Measurements from ENCODE around the gene NECTIN2.

The NECTIN2 gene

GRCh38 chr19:44845612-44846454 is at the start of gene NECTIN2:
TSS of gene NECTIN2 (plus strand) at chr19:44846297. CDS start at chr19:44846526, 229 bp downstream.
- Mint-ChIP-seq H3K27me3 (peaks cover 62% of the 10 kb centered on the region), H3K36me3 (no peaks in the 10 kb centered on the region), H3K9me3 (no peaks in the 10 kb centered on the region), H3K4me3 (peak within 1 kb of the TSS; percentile 72), H3K27ac (peak within 1 kb of the TSS; percentile 26), H3K4me1 (peaks cover 25% of the 10 kb centered on the region)
- peak; percentile 84 for DNase-seq
- CTCF ChIA-PET = interaction anchor here (0.6 to 1.8 kb wide), 9 partner anchors 16 to 188 kb away, joined by 3 to 9 read pairs (median 3); no protein-coding TSS in a partner anchor

- Mint-ChIP-seq H3K4me1 (peaks cover 34% of the 10 kb centered on the region), H3K9me3 (no peaks in the 10 kb centered on the region), H3K27ac (peak overlapping the region; percentile 56), H3K4me3 (no peak overlapping the region), H3K27me3 (peaks cover 15% of the 10 kb centered on the region), H3K36me3 (no peaks in the 10 kb centered on the region)
- CTCF ChIA-PET = interaction anchor here (1.3 to 1.6 kb wide), 2 partner anchors 10 to 12 kb away, joined by 3 to 6 read pairs; no protein-coding TSS in a partner anchor
- peak; percentile 34 for DNase-seq
Measured at GRCh38 chr19:44796701-44797115, 49.4 kb upstream of the NECTIN2 start.

- CTCF ChIA-PET = interaction anchor here (2.2 kb wide), 2 partner anchors 15 to 76 kb away, joined by 6 to 17 read pairs; no protein-coding TSS in a partner anchor
- no peaks in the 10 kb centered on the region for H3K9me3 Mint-ChIP-seq
- H3K27ac Mint-ChIP-seq = no peak overlapping the region
- DNase-seq = no peak
- peaks cover 20% of the 10 kb centered on the region for H3K27me3 Mint-ChIP-seq
- no peaks in the 10 kb centered on the region for H3K36me3 Mint-ChIP-seq
- no peak overlapping the region for H3K4me3 Mint-ChIP-seq
- peaks cover 34% of the 10 kb centered on the region for H3K4me1 Mint-ChIP-seq
Measured at GRCh38 chr19:44799627-44800346, 46.3 kb upstream of the NECTIN2 start.

- CTCF ChIA-PET = no interaction called here
- H3K36me3 Mint-ChIP-seq = no peaks in the 10 kb centered on the region
- peaks cover 34% of the 10 kb centered on the region for H3K4me1 Mint-ChIP-seq
- H3K27ac Mint-ChIP-seq = no peak overlapping the region
- peak; percentile 93 for DNase-seq
- peaks cover 20% of the 10 kb centered on the region for H3K27me3 Mint-ChIP-seq
- H3K9me3 Mint-ChIP-seq = no peaks in the 10 kb centered on the region
- H3K4me3 Mint-ChIP-seq = no peak overlapping the region
Measured at GRCh38 chr19:44800461-44800860, 45.6 kb upstream of the NECTIN2 start.

- no peak for DNase-seq
- Mint-ChIP-seq H3K36me3 (no peaks in the 10 kb centered on the region), H3K9me3 (no peaks in the 10 kb centered on the region), H3K4me1 (peaks cover 8% of the 10 kb centered on the region), H3K27me3 (peaks cover 44% of the 10 kb centered on the region), H3K27ac (no peak overlapping the region), H3K4me3 (no peak overlapping the region)
- CTCF ChIA-PET = interaction anchor here (0.5 to 1.9 kb wide), 8 partner anchors 13 to 523 kb away, joined by 3 to 6 read pairs (median 4); no protein-coding TSS in a partner anchor
Measured at GRCh38 chr19:44803442-44804428, 42.4 kb upstream of the NECTIN2 start.

GRCh38 chr19:44806291-44806690 is 39.8 kb upstream of the NECTIN2 start:
- Mint-ChIP-seq H3K9me3 (no peaks in the 10 kb centered on the region), H3K4me3 (no peak overlapping the region), H3K27me3 (peaks cover 61% of the 10 kb centered on the region), H3K4me1 (no peaks in the 10 kb centered on the region), H3K36me3 (no peaks in the 10 kb centered on the region), H3K27ac (no peak overlapping the region)
- CTCF ChIA-PET = interaction anchor here (2.6 kb wide), 1 partner anchor 22 kb away, joined by 10 read pairs; no protein-coding TSS in a partner anchor
- DNase-seq = no peak

GRCh38 chr19:44807162-44807561 is 38.9 kb upstream of the NECTIN2 start:
- H3K4me3 Mint-ChIP-seq = no peak overlapping the region
- H3K9me3 Mint-ChIP-seq = no peaks in the 10 kb centered on the region
- H3K27ac Mint-ChIP-seq = no peak overlapping the region
- H3K36me3 Mint-ChIP-seq = no peaks in the 10 kb centered on the region
- H3K27me3 Mint-ChIP-seq = peaks cover 58% of the 10 kb centered on the region
- CTCF ChIA-PET = interaction anchor here (0.6 to 2.6 kb wide), 5 partner anchors 8 to 151 kb away, joined by 3 to 10 read pairs (median 3); no protein-coding TSS in a partner anchor
- no peak for DNase-seq
- no peaks in the 10 kb centered on the region for H3K4me1 Mint-ChIP-seq

GRCh38 chr19:44807652-44808462 is 38.2 kb upstream of the NECTIN2 start:
- H3K9me3 Mint-ChIP-seq = no peaks in the 10 kb centered on the region
- no peaks in the 10 kb centered on the region for H3K4me1 Mint-ChIP-seq
- peaks cover 51% of the 10 kb centered on the region for H3K27me3 Mint-ChIP-seq
- H3K36me3 Mint-ChIP-seq = no peaks in the 10 kb centered on the region
- no peak for DNase-seq
- H3K27ac Mint-ChIP-seq = no peak overlapping the region
- no peak overlapping the region for H3K4me3 Mint-ChIP-seq
- CTCF ChIA-PET = interaction anchor here (0.9 to 2.6 kb wide), 4 partner anchors 9 to 151 kb away, joined by 3 to 10 read pairs (median 4); no protein-coding TSS in a partner anchor

- CTCF ChIA-PET = interaction anchor here (1.3 to 2.6 kb wide), 2 partner anchors 25 to 26 kb away, joined by 3 to 10 read pairs; no protein-coding TSS in a partner anchor
- Mint-ChIP-seq H3K27me3 (peaks cover 46% of the 10 kb centered on the region), H3K4me3 (no peak within 1 kb of the TSS), H3K36me3 (no peaks in the 10 kb centered on the region), H3K4me1 (no peaks in the 10 kb centered on the region), H3K9me3 (no peaks in the 10 kb centered on the region), H3K27ac (no peak within 1 kb of the TSS)
- no peak for DNase-seq
Measured at GRCh38 chr19:44808463-44809371, 37.4 kb upstream of the NECTIN2 start, which contains the start of gene BCAM. TSS of gene BCAM (plus strand) at chr19:44809103. CDS start at chr19:44809125, 22 bp downstream.

GRCh38 chr19:44809577-44810233 is 36.4 kb upstream of the NECTIN2 start:
- no peak overlapping the region for H3K4me3 Mint-ChIP-seq
- CTCF ChIA-PET = no interaction called here
- no peaks in the 10 kb centered on the region for H3K36me3 Mint-ChIP-seq
- H3K4me1 Mint-ChIP-seq = no peaks in the 10 kb centered on the region
- no peaks in the 10 kb centered on the region for H3K9me3 Mint-ChIP-seq
- no peak for DNase-seq
- H3K27me3 Mint-ChIP-seq = peaks cover 46% of the 10 kb centered on the region
- H3K27ac Mint-ChIP-seq = no peak overlapping the region

GRCh38 chr19:44810234-44811121 is 35.6 kb upstream of the NECTIN2 start:
- no peak overlapping the region for H3K4me3 Mint-ChIP-seq
- H3K9me3 Mint-ChIP-seq = no peaks in the 10 kb centered on the region
- no peak for DNase-seq
- peaks cover 46% of the 10 kb centered on the region for H3K27me3 Mint-ChIP-seq
- no peaks in the 10 kb centered on the region for H3K36me3 Mint-ChIP-seq
- H3K27ac Mint-ChIP-seq = no peak overlapping the region
- no peaks in the 10 kb centered on the region for H3K4me1 Mint-ChIP-seq
- CTCF ChIA-PET = no interaction called here

Measured in activated naive CD4-positive, alpha-beta T cell treated with anti-CD3 and anti-CD28 coated beads, Interleukin-2, amount 10 ng/mL, durations not matched to agents 7 days and 5 days (primary cell).